Memory B cell (primary cell): Measurements from ENCODE around the gene SP8.
A peak's percentile ranks its signal among the peaks of the same experiment; 100 is the strongest.

Experiments
- ATAC-seq: fragments of 150-1000 bp; cut with Tn5 transposase; 2 replicates; pipeline ENCODE4 v1.10.0; 2021; ENCODE audit warnings: low read depth, mild to moderate bottlenecking, moderate library complexity
- DNase-seq, 2 donors: peaks; one replicate each; pipeline ENCODE4 v3.0.0; 2022; ENCODE audit warnings: low spot score in 2 of 2
- H3K27ac Mint-ChIP-seq: one replicate; pipeline ENCODE4 v1.8.0; 2022; ENCODE audit warnings: mild to moderate bottlenecking, moderate library complexity, mixed read lengths
- H3K27me3 Mint-ChIP-seq: one replicate; pipeline ENCODE4 v1.8.0; 2022; ENCODE audit warnings: mixed read lengths
- H3K36me3 Mint-ChIP-seq: one replicate; pipeline ENCODE4 v1.8.0; 2022; ENCODE audit warnings: mild to moderate bottlenecking, mixed read lengths
- H3K4me1 Mint-ChIP-seq: one replicate; pipeline ENCODE4 v1.8.0; 2022; ENCODE audit warnings: mixed read lengths
- H3K4me3 Mint-ChIP-seq: one replicate; pipeline ENCODE4 v1.8.0; 2022; ENCODE audit warnings: mild to moderate bottlenecking, moderate library complexity, mixed read lengths
- H3K9me3 Mint-ChIP-seq: one replicate; pipeline ENCODE4 v1.8.0; 2022; ENCODE audit warnings: mixed read lengths

SP8 gene

DNA sequence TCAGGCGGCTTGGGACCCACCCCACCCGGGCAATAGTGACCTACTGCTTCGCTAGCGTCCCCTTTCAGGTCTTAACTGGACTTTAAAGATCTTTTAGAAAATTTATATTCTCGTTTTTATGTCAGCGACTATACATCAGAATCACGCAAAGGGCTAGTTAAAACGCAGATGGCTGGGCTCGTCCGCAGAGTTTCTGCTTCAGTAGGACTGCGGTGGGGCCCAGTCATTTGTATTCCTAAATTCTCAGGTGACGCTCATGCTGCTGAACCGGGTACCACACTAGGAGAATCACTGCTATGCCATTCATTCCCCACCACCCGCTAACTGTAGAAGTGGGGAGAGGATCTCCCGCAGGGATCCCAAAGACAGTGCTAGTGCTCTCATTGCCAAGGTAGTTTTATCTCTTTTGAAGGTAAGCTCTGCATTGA is 12.0 kb upstream of the SP8 start:
- peaks cover 10% of the 10 kb centered on the region for H3K4me1 Mint-ChIP-seq
- no peaks in the 10 kb centered on the region for H3K36me3 Mint-ChIP-seq
- DNase-seq (no peak), ATAC-seq (no peak)
- H3K9me3 Mint-ChIP-seq: no peaks in the 10 kb centered on the region
- peak overlapping the region; percentile 70 for H3K4me3 Mint-ChIP-seq
- no peak overlapping the region for H3K27ac Mint-ChIP-seq
- H3K27me3 Mint-ChIP-seq: peaks cover 17% of the 10 kb centered on the region

DNA sequence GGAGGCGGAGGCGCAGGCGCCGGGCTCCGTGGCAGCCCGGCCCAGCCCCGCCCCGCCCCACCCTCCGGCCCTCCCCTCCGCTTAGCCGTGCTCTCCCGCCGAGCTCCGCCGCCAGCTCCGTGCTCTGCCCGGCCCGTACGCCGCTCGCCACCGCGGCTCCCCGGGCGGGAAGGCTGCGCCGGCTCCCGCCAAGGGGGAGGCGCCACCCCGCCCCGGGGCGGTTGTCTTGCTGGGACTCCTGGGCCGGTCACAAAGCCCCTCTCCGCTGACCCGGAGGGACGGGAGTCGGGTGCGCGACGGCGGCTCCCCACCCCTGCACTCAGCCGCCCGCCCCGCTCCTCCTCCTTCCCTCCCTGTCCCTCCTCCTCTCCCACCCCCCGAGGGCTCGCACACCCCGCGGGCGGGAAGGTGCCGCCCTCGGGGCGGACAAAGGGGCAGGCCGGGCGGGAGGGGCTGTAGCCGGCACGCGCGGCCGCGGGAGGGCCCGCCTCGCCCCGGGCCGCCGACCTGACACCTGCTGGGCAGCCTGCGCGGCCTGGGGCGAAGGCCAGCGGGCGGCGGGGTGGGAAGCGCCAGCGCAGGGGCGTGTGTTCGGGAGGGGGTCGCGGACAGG is 11.5 kb upstream of the SP8 start:
- DNase-seq (peak in 1 of 2 donors; percentile 37), ATAC-seq (peak; percentile 72)
- no peaks in the 10 kb centered on the region for H3K36me3 Mint-ChIP-seq
- no peak overlapping the region for H3K27ac Mint-ChIP-seq
- H3K9me3 Mint-ChIP-seq: no peaks in the 10 kb centered on the region
- H3K27me3 Mint-ChIP-seq: peaks cover 17% of the 10 kb centered on the region
- H3K4me1 Mint-ChIP-seq: peaks cover 10% of the 10 kb centered on the region
- peak overlapping the region; percentile 47 for H3K4me3 Mint-ChIP-seq

DNA sequence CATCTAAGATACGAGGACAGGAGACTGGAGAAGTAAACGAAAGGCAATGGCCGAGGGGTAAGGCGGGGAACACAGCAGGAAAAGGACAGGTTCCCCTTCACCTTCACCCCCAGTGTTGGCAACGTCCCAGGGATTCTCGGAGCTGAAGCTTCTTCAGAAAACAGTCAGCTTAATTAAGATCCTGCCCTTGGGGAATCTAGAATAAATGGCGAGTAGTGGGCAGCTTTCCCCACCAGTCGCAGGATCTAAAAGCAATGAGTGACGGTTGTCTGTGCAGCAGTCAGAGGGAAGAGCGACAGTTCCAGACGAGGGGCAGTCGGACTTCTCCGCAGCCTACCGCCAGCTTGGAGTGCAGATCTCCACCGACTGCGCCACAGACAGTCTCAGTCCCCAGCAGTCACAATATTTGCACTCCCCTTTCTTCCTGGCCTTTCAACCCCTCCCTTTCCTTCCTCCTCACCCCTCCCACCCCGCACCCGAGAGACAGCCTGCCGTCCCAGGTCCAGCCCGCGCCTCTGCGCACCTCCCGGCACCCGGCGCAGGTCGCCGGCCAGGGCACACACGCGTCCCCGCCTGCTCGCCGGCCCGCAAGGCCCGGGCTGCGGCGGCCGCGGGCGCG is 10.9 kb upstream of the SP8 start:
- Mint-ChIP-seq H3K9me3 (no peaks in the 10 kb centered on the region), H3K4me3 (peak overlapping the region; percentile 90), H3K27ac (peak overlapping the region; percentile 58), H3K4me1 (peaks cover 10% of the 10 kb centered on the region), H3K36me3 (no peaks in the 10 kb centered on the region), H3K27me3 (peaks cover 19% of the 10 kb centered on the region)
- DNase-seq (peak in 1 of 2 donors; percentile 45), ATAC-seq (peak; percentile 58)

DNA sequence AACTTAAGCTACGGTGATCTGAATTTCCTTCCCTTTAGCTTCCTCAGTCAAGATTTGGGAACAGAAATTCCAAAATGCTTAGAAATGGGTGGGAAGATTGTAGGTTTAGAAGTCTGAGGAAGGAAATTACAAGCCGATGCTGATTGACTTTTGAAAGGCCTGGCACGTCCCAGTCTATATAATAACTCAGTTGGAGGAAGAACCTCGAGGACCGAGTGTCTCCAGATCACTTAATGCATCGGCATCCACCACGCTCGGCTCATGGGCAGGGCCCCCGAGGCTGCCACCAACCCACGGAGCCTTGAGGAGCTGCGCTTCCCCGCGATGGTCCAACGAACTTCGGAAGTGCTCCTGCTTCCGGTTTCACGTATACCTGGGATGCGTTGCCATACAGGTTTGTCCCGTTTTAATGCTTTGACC is 10.4 kb upstream of the SP8 start:
- ATAC-seq (no peak), DNase-seq (no peak)
- peak overlapping the region; percentile 58 for H3K27ac Mint-ChIP-seq
- H3K4me3 Mint-ChIP-seq: peak overlapping the region; percentile 90
- H3K4me1 Mint-ChIP-seq: peaks cover 10% of the 10 kb centered on the region
- no peaks in the 10 kb centered on the region for H3K36me3 Mint-ChIP-seq
- H3K27me3 Mint-ChIP-seq: peaks cover 20% of the 10 kb centered on the region
- H3K9me3 Mint-ChIP-seq: no peaks in the 10 kb centered on the region

DNA sequence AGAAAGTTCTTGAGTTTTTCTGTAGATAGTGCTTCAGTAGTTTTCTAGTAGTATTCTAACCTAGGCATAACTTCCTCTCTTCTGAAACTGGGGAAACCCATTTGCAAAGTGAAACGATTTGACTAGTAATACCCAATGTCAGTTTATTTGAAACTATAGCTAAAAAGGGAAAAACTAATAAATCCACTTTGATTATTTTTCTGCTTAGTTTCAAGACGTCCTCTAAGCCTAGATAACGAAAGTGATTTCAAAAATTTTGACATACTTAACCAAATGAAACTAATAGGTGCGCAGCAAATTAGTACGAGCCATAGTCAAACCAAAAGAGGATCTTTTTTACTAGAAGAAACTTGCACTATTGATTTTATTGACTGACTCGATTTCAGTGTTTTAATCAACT is 9.8 kb upstream of the SP8 start:
- ATAC-seq: peak; percentile 42
- Mint-ChIP-seq H3K4me1 (peaks cover 10% of the 10 kb centered on the region), H3K27ac (peak overlapping the region; percentile 60), H3K4me3 (peak overlapping the region; percentile 64), H3K9me3 (no peaks in the 10 kb centered on the region), H3K36me3 (no peaks in the 10 kb centered on the region), H3K27me3 (peaks cover 22% of the 10 kb centered on the region)
- DNase-seq: no peak

DNA sequence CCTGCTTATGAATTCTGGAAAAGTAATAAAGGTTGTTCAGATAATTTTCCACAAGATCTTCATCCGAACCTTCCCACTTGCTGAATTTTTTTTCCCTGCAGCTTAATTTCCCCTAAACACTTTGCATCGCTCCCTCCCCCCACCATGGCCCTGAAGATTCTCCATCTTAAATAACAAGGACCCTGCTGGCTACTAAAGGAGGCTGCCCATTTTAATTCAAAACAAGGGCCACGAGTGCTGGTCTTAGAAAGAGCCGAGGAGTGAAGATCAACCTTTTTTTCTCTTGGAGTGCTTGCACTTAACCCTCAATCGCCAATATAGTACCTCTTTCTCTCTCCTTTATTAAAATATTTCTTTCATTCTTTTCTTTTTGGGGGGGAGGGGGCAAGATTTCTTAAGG is 9.2 kb upstream of the SP8 start:
- H3K4me1 Mint-ChIP-seq: peaks cover 10% of the 10 kb centered on the region

DNA sequence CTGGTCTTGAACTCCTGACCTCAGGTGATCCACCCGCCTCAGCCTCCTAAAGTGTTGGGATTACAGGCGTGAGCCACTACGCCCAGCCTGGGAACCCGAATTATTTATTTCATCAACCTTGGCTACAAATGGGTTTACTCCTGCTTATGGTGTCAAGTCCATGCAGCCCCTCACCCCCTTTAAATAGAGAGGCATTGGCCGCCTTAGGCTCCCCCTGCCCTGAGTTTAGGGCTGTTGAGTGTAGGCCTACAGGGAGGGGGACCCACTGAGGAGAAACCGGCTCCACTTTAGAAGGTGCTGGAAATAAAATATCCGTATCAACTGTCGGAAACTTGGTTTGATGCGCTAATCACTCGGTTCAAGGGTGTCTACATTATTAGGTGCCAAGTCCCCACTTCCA is 8.7 kb upstream of the SP8 start:
- H3K9me3 Mint-ChIP-seq: no peaks in the 10 kb centered on the region
- H3K27me3 Mint-ChIP-seq: peaks cover 24% of the 10 kb centered on the region
- no peak for DNase-seq
- H3K4me3 Mint-ChIP-seq: no peak overlapping the region
- no peaks in the 10 kb centered on the region for H3K36me3 Mint-ChIP-seq
- no peak overlapping the region for H3K27ac Mint-ChIP-seq
- H3K4me1 Mint-ChIP-seq: peaks cover 10% of the 10 kb centered on the region
- ATAC-seq: no peak

More for the DNA sequence above, 9.2 kb upstream of the SP8 start:
- DNase-seq (no peak), ATAC-seq (no peak)
- Mint-ChIP-seq H3K27ac (no peak overlapping the region), H3K4me3 (no peak overlapping the region), H3K36me3 (no peaks in the 10 kb centered on the region), H3K27me3 (peaks cover 23% of the 10 kb centered on the region), H3K9me3 (no peaks in the 10 kb centered on the region)

DNA sequence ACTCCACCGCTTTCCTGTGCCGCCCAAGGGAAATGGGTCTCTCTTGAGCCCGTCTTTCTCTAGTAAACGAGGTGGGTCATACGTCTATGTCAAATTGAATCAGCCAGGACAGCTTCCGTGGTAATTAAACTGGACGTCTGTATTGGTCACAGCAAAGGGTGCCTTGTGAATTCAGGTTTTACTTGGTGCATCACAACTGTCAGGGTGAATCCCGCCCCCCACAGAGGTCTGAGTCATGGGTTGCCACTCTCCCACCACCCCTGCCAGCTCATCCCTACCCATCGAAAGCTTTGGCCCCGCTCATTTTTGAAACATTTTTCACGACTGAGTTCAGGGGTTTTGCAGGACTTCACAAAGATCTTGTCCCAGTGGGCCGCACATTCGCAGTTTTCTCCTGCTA is 8.0 kb upstream of the SP8 start:
- Mint-ChIP-seq H3K4me3 (no peak overlapping the region), H3K4me1 (peaks cover 10% of the 10 kb centered on the region), H3K9me3 (no peaks in the 10 kb centered on the region), H3K36me3 (no peaks in the 10 kb centered on the region), H3K27ac (no peak overlapping the region), H3K27me3 (peaks cover 26% of the 10 kb centered on the region)
- DNase-seq: no peak
- ATAC-seq: no peak

DNA sequence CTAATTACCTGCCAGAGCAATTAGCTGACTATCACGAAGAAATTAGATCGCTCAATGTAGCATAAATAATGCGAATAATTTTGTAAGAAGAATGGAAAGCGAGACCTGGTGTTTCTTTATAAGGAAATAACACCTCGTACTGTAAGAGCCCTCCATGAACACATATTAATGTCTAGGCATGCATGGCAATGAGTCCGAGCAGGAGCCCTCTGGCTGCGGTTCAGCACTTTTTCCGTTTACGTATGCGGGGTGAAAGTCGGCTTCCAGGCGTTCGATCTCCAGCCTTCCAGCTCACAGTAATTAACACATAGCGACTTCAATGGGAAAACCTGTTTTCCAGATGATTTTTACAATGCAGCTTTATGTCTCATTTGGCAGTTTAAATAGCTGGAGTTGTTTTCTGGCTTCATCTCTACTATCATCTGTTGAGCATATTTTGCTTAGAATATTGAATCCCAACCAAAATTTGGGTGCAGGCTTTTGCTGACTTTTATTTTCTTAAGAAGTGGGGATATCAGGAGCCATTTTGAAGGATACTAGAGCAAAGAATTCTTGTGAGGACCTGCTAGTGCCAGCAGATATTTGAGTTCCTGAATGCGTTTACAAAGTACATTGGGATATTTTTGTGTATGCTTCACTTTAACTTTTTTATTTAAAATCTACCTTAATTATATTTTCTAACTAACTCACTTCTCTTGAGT is 7.2 kb upstream of the SP8 start:
- Mint-ChIP-seq H3K27me3 (peaks cover 22% of the 10 kb centered on the region), H3K4me3 (no peak overlapping the region), H3K4me1 (peaks cover 8% of the 10 kb centered on the region), H3K9me3 (no peaks in the 10 kb centered on the region), H3K36me3 (no peaks in the 10 kb centered on the region), H3K27ac (no peak overlapping the region)
- ATAC-seq: no peak
- DNase-seq: no peak

DNA sequence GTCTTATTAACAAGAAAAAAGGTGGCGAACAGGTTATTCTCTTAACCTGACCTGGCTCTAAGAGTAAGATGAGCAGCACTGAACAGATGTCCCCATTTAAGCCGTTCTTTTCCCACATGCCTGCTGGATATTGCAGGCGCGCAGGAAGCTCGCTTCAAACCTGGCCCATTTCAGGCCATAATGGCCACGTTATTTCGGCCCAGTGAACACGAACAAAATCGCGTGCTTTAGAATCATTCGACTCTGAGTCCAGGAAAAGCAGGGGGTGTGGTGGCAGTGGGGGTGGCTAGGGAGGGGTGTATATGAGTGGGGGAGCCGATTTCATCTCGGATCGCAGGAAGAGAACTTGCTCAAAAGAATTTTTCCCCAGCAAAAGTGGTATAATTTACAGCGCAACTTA is 6.6 kb upstream of the SP8 start:
- no peaks in the 10 kb centered on the region for H3K36me3 Mint-ChIP-seq
- peaks cover 23% of the 10 kb centered on the region for H3K27me3 Mint-ChIP-seq
- H3K4me3 Mint-ChIP-seq: no peak overlapping the region
- H3K27ac Mint-ChIP-seq: no peak overlapping the region
- no peak for DNase-seq
- ATAC-seq: no peak
- H3K9me3 Mint-ChIP-seq: no peaks in the 10 kb centered on the region
- H3K4me1 Mint-ChIP-seq: peaks cover 6% of the 10 kb centered on the region

DNA sequence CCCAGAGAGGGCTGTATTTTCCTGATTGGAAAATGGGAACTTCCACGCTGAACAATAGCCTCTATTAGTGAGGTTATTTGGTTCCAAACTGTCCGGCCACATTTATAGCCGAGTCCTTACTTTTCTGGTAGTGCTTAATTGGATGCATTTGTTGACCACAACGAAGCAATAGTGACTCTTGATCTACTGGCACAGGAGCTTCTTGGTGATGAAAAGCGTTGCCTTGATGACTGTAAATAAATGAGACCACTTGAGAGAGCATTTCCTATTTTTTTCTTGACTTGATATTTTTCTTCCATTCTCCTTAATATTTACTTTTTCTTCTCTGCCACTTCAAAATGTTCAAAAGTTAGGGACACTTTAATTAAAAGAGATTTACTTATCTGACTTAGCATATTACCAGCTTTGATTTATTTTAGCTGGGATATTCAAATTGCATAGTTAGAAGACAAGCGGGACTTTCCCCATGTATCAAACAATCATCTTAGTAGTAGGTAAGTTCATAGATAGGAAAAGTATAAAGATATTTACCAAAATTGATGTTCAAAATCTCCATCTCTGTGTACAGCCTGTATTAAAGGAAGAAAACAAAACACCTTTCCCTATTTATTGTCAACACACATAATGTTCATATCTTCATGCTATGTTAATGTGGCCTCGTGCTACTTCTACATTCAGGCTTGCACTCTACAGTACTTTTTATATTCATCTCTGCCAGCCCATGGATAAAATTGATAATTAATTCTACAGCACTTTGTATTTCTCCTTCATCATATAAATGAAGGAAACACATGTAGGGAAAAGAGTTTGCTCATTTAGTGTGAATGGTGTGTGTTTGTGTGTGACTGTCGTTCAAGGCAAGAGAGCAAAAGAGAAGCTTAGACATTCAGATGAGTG is 5.1 kb upstream of the SP8 start:
- DNase-seq: no peak
- H3K4me1 Mint-ChIP-seq: peaks cover 4% of the 10 kb centered on the region
- no peak overlapping the region for H3K27ac Mint-ChIP-seq
- no peak overlapping the region for H3K4me3 Mint-ChIP-seq
- peaks cover 5% of the 10 kb centered on the region for H3K36me3 Mint-ChIP-seq
- H3K9me3 Mint-ChIP-seq: peaks cover 6% of the 10 kb centered on the region
- H3K27me3 Mint-ChIP-seq: peaks cover 25% of the 10 kb centered on the region
- ATAC-seq: no peak

DNA sequence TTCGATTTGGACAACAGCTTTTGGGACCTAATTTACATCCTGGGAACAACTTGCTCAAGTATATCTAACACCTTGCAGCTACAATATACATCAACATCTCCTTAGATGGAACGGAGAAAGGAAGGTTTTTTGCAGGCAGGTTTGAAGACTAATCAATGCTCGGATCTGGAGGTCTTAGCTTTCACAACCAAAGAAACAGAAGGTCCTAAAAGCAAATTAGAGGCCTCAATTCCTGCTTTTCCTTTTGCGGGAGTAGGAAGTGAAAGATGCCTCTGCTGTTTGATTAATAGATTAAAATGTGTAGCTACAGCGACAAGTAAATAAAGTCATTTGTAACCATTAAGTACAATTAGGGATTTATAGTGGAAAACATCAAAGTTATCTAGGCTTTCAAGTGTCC is 3.7 kb upstream of the SP8 start:
- Mint-ChIP-seq H3K4me3 (no peak overlapping the region), H3K27ac (no peak overlapping the region), H3K9me3 (peaks cover 6% of the 10 kb centered on the region), H3K4me1 (peaks cover 4% of the 10 kb centered on the region), H3K27me3 (peaks cover 29% of the 10 kb centered on the region), H3K36me3 (peaks cover 5% of the 10 kb centered on the region)
- ATAC-seq (no peak), DNase-seq (no peak)

DNA sequence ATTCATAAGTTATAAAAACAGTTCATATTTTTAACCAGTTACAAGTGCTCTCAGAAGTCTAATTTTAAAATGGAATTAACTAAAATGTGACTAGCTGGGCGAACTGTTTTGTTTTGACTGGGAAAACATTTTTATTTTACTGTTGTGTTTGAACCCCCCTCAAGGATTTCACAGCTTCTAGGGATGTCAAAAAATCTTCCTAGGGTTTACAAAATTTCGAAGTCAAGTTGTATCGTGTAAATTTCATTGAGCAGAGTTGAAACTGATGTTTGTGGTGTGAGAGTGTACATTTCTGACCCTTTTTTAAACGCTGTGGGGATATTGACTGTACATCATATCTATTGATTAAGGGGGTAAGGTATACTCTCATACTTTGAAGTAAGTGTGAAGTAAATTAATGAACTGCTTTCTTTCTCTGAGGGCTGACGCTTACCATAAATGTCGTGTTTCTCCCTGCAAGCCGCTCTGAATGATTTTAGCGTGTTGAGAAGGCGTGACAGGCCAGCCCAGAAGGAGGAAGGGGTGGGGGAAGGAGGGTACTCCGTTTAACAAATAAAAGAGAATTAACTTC is 1.8 kb upstream of the SP8 start:
- peaks cover 8% of the 10 kb centered on the region for H3K4me1 Mint-ChIP-seq
- DNase-seq: no peak
- H3K27me3 Mint-ChIP-seq: peaks cover 28% of the 10 kb centered on the region
- H3K27ac Mint-ChIP-seq: no peak overlapping the region
- H3K4me3 Mint-ChIP-seq: no peak overlapping the region
- H3K9me3 Mint-ChIP-seq: peaks cover 9% of the 10 kb centered on the region
- H3K36me3 Mint-ChIP-seq: peaks cover 7% of the 10 kb centered on the region
- ATAC-seq: no peak
